ENCODE results near the gene NUDT16L1.

DNA sequence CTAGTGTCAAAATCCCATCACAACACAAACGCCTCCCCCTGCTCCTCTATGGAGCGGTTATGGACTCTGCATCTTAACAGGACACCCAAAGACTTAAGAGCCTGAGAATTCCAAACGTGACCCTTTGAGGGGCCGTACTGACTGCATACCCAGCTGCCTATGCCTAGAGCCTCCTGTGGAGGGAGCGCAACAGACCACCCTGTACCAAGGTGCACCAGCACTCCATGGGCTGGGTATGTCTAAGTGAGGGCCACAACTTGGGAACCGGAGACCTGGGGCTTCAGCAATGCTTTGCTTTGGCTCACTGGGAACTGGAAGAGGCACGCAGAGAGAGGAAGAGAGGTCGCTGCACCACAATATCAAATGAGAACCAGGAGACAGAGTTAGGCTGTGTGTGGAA lies 35.3 kb downstream of the NUDT16L1 start:
- TF ChIP-seq, protein P1, sequence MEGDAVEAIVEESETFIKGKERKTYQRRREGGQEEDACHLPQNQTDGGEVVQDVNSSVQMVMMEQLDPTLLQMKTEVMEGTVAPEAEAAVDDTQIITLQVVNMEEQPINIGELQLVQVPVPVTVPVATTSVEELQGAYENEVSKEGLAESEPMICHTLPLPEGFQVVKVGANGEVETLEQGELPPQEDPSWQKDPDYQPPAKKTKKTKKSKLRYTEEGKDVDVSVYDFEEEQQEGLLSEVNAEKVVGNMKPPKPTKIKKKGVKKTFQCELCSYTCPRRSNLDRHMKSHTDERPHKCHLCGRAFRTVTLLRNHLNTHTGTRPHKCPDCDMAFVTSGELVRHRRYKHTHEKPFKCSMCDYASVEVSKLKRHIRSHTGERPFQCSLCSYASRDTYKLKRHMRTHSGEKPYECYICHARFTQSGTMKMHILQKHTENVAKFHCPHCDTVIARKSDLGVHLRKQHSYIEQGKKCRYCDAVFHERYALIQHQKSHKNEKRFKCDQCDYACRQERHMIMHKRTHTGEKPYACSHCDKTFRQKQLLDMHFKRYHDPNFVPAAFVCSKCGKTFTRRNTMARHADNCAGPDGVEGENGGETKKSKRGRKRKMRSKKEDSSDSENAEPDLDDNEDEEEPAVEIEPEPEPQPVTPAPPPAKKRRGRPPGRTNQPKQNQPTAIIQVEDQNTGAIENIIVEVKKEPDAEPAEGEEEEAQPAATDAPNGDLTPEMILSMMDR (conservative IDR thresholded peaks at IDR 0.05; ENCODE audit: low read depth, low read length), result no peak
- TF ChIP-seq POLR2A (IDR thresholded peaks at IDR 0.05; ENCODE audit: low read depth, low read length), result no peak
- TF ChIP-seq, protein P2, sequence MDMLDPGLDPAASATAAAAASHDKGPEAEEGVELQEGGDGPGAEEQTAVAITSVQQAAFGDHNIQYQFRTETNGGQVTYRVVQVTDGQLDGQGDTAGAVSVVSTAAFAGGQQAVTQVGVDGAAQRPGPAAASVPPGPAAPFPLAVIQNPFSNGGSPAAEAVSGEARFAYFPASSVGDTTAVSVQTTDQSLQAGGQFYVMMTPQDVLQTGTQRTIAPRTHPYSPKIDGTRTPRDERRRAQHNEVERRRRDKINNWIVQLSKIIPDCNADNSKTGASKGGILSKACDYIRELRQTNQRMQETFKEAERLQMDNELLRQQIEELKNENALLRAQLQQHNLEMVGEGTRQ (IDR thresholded peaks at IDR 0.05; ENCODE audit: low read depth, low read length), result no peak
- no peak for TF ChIP-seq RAD21 (IDR thresholded peaks at IDR 0.05; ENCODE audit: low read length)
- no peak for TF ChIP-seq MAZ (IDR thresholded peaks at IDR 0.05; ENCODE audit: borderline replicate concordance, low read depth, low read length)
- TF ChIP-seq SMC3 (IDR thresholded peaks at IDR 0.05; ENCODE audit: low read depth, low read length), result no peak
- no peak for TF ChIP-seq MAFK (IDR thresholded peaks at IDR 0.05; ENCODE audit: low read depth, low read length)
